CD4-positive, alpha-beta T cell (primary cell): ENCODE results near the gene BRINP3. TPM values are rescaled to one million over a fixed set of nuclear protein-coding genes. Genes with fewer than 3 reads are reported as not detected.

ENCODE experiments used
- ATAC-seq: fragments of 200-7000 bp; cut with Tn5 transposase; one replicate; pipeline ENCODE4 v1.10.0; 2022; ENCODE audit warnings: mild to moderate bottlenecking; ENCODE audit not compliant: poor library complexity
- CTCF ChIA-PET: fragments of 350-600 bp; sonication (Branson Sonifier 250); formaldehyde crosslinking; loops from one replicate; lab custom pipeline; 2021; ENCODE audit warnings: antibody characterized with exemption, inconsistent platforms; lab: Charles Lee
- POLR2A ChIA-PET: fragments of 350-600 bp; sonication (Branson Sonifier 250); formaldehyde crosslinking; loops from one replicate; lab custom pipeline; 2021; ENCODE audit warnings: antibody characterized with exemption, inconsistent platforms; lab: Charles Lee
- DNase-seq, 14 experiments: peaks; one replicate each; pipeline ENCODE4 v3.0.0-alpha.2; 2013 to 2020; ENCODE audit warnings: mixed read lengths in 2 of 14
- H3K27ac ChIP-seq, 2 donors: one replicate each; pipeline versions ENCODE4 v1.5.1 to v1.7.0; 2013; ENCODE audit warnings: low read length in 2 of 2, low read depth in 1 of 2, mild to moderate bottlenecking in 1 of 2
- H3K27me3 ChIP-seq, 2 experiments: 1 replicate in 1 of 2; 2 replicates in 1 of 2; pipeline versions ENCODE4 v1.6.1 to v1.7.0; 2013; ENCODE audit warnings: low read length in 2 of 2, control low read depth in 1 of 2, mild to moderate bottlenecking in 1 of 2, moderate library complexity in 1 of 2; ENCODE audit not compliant: insufficient read depth in 2 of 2, control insufficient read depth in 1 of 2
- H3K36me3 ChIP-seq: one replicate; pipeline ENCODE4 v1.6.1; 2013; ENCODE audit warnings: low read length, control low read depth; ENCODE audit not compliant: insufficient read depth
- H3K4me1 ChIP-seq: one replicate; pipeline ENCODE4 v1.6.1; 2013; ENCODE audit warnings: low read length, control low read depth; ENCODE audit not compliant: insufficient read depth
- H3K4me3 ChIP-seq: one replicate; pipeline ENCODE4 v1.5.1; 2013; ENCODE audit warnings: mild to moderate bottlenecking, low read length, moderate library complexity
- H3K9me3 ChIP-seq, 2 experiments: 1 replicate in 1 of 2; 2 replicates in 1 of 2; pipeline versions ENCODE4 v1.6.1 to v1.7.0; 2013; ENCODE audit warnings: low read length in 2 of 2, mild to moderate bottlenecking in 2 of 2, control low read depth in 1 of 2, moderate library complexity in 1 of 2; ENCODE audit not compliant: control insufficient read depth in 1 of 2, insufficient read depth in 1 of 2
- H3K27ac Mint-ChIP-seq: one replicate; pipeline ENCODE4 v1.8.0; 2020; ENCODE audit warnings: mixed read lengths
- H3K27me3 Mint-ChIP-seq: one replicate; pipeline ENCODE4 v1.8.0; 2021; ENCODE audit warnings: mixed read lengths
- H3K36me3 Mint-ChIP-seq: one replicate; pipeline ENCODE4 v1.8.0; 2021; ENCODE audit warnings: low read depth, mixed read lengths
- H3K4me1 Mint-ChIP-seq: one replicate; pipeline ENCODE4 v1.8.0; 2021; ENCODE audit warnings: low read depth, mixed read lengths
- H3K4me3 Mint-ChIP-seq: one replicate; pipeline ENCODE4 v1.8.0; 2020; ENCODE audit warnings: mild to moderate bottlenecking, mixed read lengths
- H3K9me3 Mint-ChIP-seq: one replicate; pipeline ENCODE4 v1.8.0; 2020; ENCODE audit warnings: mixed read lengths
- intact Hi-C, 2 experiments: fragments of 100-400 bp; cut with DNase I in 1 of 2; cut with micrococcal nuclease in 1 of 2; formaldehyde crosslinking; loops; one replicate each; pipeline versions ENCODE4 v1.15.1 to v1.9.0; 2023 to 2025; cut with DNase I, micrococcal nuclease
- total RNA-seq, 174 experiments: library from RNA in 2 of 174; stranded (reverse) in 2 of 174; gene quantifications; one replicate each; pipeline ENCODE4 v1.2.3 and lab custom pipeline; 2021 to 2026
- TF ChIP-seq, protein P1 (sequence below): fragments of 200-600 bp; IDR thresholded peaks from one replicate; pipeline ENCODE4 v1.8.0; 2022; ENCODE audit warnings: antibody characterized with exemption, mild to moderate bottlenecking

Gene BRINP3
- total RNA-seq, 2 experiments from 2014 or later: not detected

GRCh38 chr1:190192627-190193026, 285.0 kb downstream of the BRINP3 start:
- Histone ChIP-seq H3K4me3 (no peak overlapping the region), H3K9me3 (peaks cover 6 to 8% of the 10 kb centered on the region in 2 experiments), H3K27me3 (no peaks in the 10 kb centered on the region), H3K4me1 (no peaks in the 10 kb centered on the region), H3K36me3 (no peaks in the 10 kb centered on the region), H3K27ac (no peak overlapping the region)
- no peak for ATAC-seq
- no peaks in the 10 kb centered on the region for H3K4me1 Mint-ChIP-seq
- no peak overlapping the region for H3K4me3 Mint-ChIP-seq
- no peaks in the 10 kb centered on the region for H3K36me3 Mint-ChIP-seq
- no peak for DNase-seq
- no peak overlapping the region for H3K27ac Mint-ChIP-seq
- peaks cover 2% of the 10 kb centered on the region for H3K9me3 Mint-ChIP-seq
- ChIA-PET POLR2A (no interaction called here), CTCF (no interaction called here)
- H3K27me3 Mint-ChIP-seq: no peaks in the 10 kb centered on the region
- intact Hi-C loops: no loop called here
- TF ChIP-seq, protein P1, sequence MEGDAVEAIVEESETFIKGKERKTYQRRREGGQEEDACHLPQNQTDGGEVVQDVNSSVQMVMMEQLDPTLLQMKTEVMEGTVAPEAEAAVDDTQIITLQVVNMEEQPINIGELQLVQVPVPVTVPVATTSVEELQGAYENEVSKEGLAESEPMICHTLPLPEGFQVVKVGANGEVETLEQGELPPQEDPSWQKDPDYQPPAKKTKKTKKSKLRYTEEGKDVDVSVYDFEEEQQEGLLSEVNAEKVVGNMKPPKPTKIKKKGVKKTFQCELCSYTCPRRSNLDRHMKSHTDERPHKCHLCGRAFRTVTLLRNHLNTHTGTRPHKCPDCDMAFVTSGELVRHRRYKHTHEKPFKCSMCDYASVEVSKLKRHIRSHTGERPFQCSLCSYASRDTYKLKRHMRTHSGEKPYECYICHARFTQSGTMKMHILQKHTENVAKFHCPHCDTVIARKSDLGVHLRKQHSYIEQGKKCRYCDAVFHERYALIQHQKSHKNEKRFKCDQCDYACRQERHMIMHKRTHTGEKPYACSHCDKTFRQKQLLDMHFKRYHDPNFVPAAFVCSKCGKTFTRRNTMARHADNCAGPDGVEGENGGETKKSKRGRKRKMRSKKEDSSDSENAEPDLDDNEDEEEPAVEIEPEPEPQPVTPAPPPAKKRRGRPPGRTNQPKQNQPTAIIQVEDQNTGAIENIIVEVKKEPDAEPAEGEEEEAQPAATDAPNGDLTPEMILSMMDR: no peak

- Mint-ChIP-seq H3K9me3 (peaks cover 5% of the 10 kb centered on the region), H3K36me3 (no peaks in the 10 kb centered on the region), H3K4me1 (no peaks in the 10 kb centered on the region), H3K27ac (no peak overlapping the region), H3K4me3 (no peak overlapping the region), H3K27me3 (no peaks in the 10 kb centered on the region)
- Histone ChIP-seq H3K27me3 (no peaks in the 10 kb centered on the region), H3K4me3 (no peak overlapping the region), H3K9me3 (peaks cover 0 to under 1% of the 10 kb centered on the region in 2 experiments), H3K4me1 (no peaks in the 10 kb centered on the region), H3K27ac (no peak overlapping the region), H3K36me3 (no peaks in the 10 kb centered on the region)
- TF ChIP-seq, protein P1: no peak
- no peak for DNase-seq
- ChIA-PET POLR2A (no interaction called here), CTCF (no interaction called here)
- no peak for ATAC-seq
- intact Hi-C loops: no loop called here
Observed at GRCh38 chr1:190183588-190183987, 294.1 kb downstream of the BRINP3 start.

DNA sequence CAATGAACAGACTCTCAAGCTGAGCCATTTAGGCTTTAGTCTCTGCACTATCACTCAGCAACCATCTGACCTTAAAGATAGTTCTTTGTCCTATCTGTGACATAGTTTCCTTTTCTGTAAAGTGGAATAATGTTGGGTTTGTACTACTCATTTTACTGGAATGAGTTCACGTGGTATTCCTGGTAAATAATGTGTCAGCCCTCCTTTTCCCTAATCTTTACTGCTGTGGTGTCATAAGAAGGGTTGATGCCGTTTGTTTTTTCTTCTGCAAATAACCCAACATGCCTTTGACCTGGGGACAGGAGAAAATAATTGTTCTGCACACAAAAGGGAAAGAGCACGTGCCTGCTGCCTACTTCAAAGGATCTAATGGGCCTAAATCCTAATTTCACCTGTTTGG, 297.8 kb downstream of the BRINP3 start:
- no peak for ATAC-seq
- H3K9me3 ChIP-seq: peaks cover 0 to 4% of the 10 kb centered on the region in 2 experiments
- H3K4me1 ChIP-seq: no peaks in the 10 kb centered on the region
- H3K27ac Mint-ChIP-seq: no peak overlapping the region
- no peaks in the 10 kb centered on the region for H3K4me1 Mint-ChIP-seq
- no peaks in the 10 kb centered on the region for H3K27me3 Mint-ChIP-seq
- POLR2A ChIA-PET: no interaction called here
- no peak overlapping the region for H3K4me3 Mint-ChIP-seq
- H3K4me3 ChIP-seq: no peak overlapping the region
- CTCF ChIA-PET: no interaction called here
- intact Hi-C loops: no loop called here
- no peak for DNase-seq
- peaks cover 7% of the 10 kb centered on the region for H3K9me3 Mint-ChIP-seq
- H3K36me3 ChIP-seq: no peaks in the 10 kb centered on the region
- no peak overlapping the region for H3K27ac ChIP-seq
- H3K27me3 ChIP-seq: no peaks in the 10 kb centered on the region
- H3K36me3 Mint-ChIP-seq: no peaks in the 10 kb centered on the region
- TF ChIP-seq, protein P1: no peak
